ENCODE results near the gene CACNB2.

GRCh38 chr10:18514537-18514936 lies 374.3 kb downstream of the CACNB2 start:
- TF ChIP-seq, protein P1, sequence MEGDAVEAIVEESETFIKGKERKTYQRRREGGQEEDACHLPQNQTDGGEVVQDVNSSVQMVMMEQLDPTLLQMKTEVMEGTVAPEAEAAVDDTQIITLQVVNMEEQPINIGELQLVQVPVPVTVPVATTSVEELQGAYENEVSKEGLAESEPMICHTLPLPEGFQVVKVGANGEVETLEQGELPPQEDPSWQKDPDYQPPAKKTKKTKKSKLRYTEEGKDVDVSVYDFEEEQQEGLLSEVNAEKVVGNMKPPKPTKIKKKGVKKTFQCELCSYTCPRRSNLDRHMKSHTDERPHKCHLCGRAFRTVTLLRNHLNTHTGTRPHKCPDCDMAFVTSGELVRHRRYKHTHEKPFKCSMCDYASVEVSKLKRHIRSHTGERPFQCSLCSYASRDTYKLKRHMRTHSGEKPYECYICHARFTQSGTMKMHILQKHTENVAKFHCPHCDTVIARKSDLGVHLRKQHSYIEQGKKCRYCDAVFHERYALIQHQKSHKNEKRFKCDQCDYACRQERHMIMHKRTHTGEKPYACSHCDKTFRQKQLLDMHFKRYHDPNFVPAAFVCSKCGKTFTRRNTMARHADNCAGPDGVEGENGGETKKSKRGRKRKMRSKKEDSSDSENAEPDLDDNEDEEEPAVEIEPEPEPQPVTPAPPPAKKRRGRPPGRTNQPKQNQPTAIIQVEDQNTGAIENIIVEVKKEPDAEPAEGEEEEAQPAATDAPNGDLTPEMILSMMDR (IDR thresholded peaks at IDR 0.05 in 4 of 5, conservative IDR thresholded peaks at IDR 0.05 in 1 of 5), result no peak
- no peak for TF ChIP-seq POLR2A (IDR thresholded peaks at IDR 0.05)

Measured in gastrocnemius medialis (tissue), 4 donors.